ENCODE results near the gene AHNAK. TPM values are rescaled to one million over a fixed set of nuclear protein-coding genes. Genes with fewer than 3 reads are reported as not detected.
A peak's percentile ranks its signal among the peaks of the same experiment; 100 is the strongest.

AHNAK gene
- total RNA-seq, 2 donors from 2014 or later: 168 to 241 TPM

- Histone ChIP-seq H3K36me3 (replicated peaks in 1 of 2; ENCODE audit: insufficient read depth in 1 of 2, low read depth in 2 of 2) (peaks cover 0 to 17% of the 10 kb centered on the region in 2 donors), H3K27me3 (no peaks in the 10 kb centered on the region), H3K9me3 (no peaks in the 10 kb centered on the region), H3K4me3 (no peak overlapping the region), H3K4me1 (peaks cover 44% of the 10 kb centered on the region), H3K27ac (peak overlapping the region in 1 of 4 donors; percentile 57)
- intact Hi-C loops (cut with DNase I): no loop called here
- WGBS, 2 donors: 85 to 95% methylated on average over 8 of the region's 8 CpGs
- ATAC-seq: no peak
- TF ChIP-seq POLR2A (IDR thresholded peaks at IDR 0.05) (no peak), CTCF (IDR thresholded peaks at IDR 0.05) (no peak)
- DNase-seq: no peak
Observed at GRCh38 chr11:62559204-62559603, 12.6 kb upstream of the AHNAK start.

- TF ChIP-seq CTCF (IDR thresholded peaks at IDR 0.05) (no peak), POLR2A (IDR thresholded peaks at IDR 0.05) (no peak)
- Histone ChIP-seq H3K4me1 (peaks cover 49% of the 10 kb centered on the region), H3K27ac (no peak overlapping the region), H3K4me3 (no peak overlapping the region), H3K36me3 (replicated peaks in 1 of 2; ENCODE audit: insufficient read depth in 1 of 2, low read depth in 2 of 2) (peaks cover 0 to 14% of the 10 kb centered on the region in 2 donors), H3K27me3 (no peaks in the 10 kb centered on the region), H3K9me3 (no peaks in the 10 kb centered on the region)
- WGBS, 2 donors: 83 to 99% methylated on average over 9 of the region's 9 CpGs
- intact Hi-C loops (cut with DNase I): no loop called here
- ATAC-seq (no peak), DNase-seq (no peak)
Observed at GRCh38 chr11:62558669-62559068, 12.1 kb upstream of the AHNAK start.

GRCh38 chr11:62556875-62557631 lies 10.4 kb upstream of the AHNAK start:
- DNase-seq: no peak
- Histone ChIP-seq H3K9me3 (no peaks in the 10 kb centered on the region), H3K4me3 (no peak overlapping the region), H3K27me3 (no peaks in the 10 kb centered on the region), H3K4me1 (peaks cover 66% of the 10 kb centered on the region), H3K27ac (peak overlapping the region; percentile 36 to 76 (median 61)), H3K36me3 (replicated peaks in 1 of 2; ENCODE audit: insufficient read depth in 1 of 2, low read depth in 2 of 2) (peaks cover 0 to 14% of the 10 kb centered on the region in 2 donors)
- no peak for ATAC-seq
- intact Hi-C loops (cut with DNase I): no loop called here
- no peak for TF ChIP-seq POLR2A (IDR thresholded peaks at IDR 0.05)
- TF ChIP-seq CTCF (IDR thresholded peaks at IDR 0.05): no peak
- 64 to 82% methylated on average over 3 of the region's 3 CpGs for WGBS, 2 donors

- Histone ChIP-seq H3K27me3 (no peaks in the 10 kb centered on the region), H3K27ac (peak overlapping the region; percentile 36 to 76 (median 61)), H3K4me1 (peaks cover 73% of the 10 kb centered on the region), H3K4me3 (no peak overlapping the region), H3K9me3 (no peaks in the 10 kb centered on the region), H3K36me3 (replicated peaks in 1 of 2; ENCODE audit: insufficient read depth in 1 of 2, low read depth in 2 of 2) (peaks cover 0 to 13% of the 10 kb centered on the region in 2 donors)
- no peak for TF ChIP-seq POLR2A (IDR thresholded peaks at IDR 0.05)
- no peak for TF ChIP-seq CTCF (IDR thresholded peaks at IDR 0.05)
- WGBS, 2 donors: 41 to 50% methylated on average over 7 to 14 of the region's 14 CpGs
- peak; percentile 47 for ATAC-seq
- DNase-seq: peak; percentile 64 to 85 (median 80)
- intact Hi-C loops (cut with DNase I): no loop called here
Observed at GRCh38 chr11:62556108-62556874, 9.7 kb upstream of the AHNAK start.
